Measurements from ENCODE around the gene RSRC1.

The RSRC1 gene

DNA sequence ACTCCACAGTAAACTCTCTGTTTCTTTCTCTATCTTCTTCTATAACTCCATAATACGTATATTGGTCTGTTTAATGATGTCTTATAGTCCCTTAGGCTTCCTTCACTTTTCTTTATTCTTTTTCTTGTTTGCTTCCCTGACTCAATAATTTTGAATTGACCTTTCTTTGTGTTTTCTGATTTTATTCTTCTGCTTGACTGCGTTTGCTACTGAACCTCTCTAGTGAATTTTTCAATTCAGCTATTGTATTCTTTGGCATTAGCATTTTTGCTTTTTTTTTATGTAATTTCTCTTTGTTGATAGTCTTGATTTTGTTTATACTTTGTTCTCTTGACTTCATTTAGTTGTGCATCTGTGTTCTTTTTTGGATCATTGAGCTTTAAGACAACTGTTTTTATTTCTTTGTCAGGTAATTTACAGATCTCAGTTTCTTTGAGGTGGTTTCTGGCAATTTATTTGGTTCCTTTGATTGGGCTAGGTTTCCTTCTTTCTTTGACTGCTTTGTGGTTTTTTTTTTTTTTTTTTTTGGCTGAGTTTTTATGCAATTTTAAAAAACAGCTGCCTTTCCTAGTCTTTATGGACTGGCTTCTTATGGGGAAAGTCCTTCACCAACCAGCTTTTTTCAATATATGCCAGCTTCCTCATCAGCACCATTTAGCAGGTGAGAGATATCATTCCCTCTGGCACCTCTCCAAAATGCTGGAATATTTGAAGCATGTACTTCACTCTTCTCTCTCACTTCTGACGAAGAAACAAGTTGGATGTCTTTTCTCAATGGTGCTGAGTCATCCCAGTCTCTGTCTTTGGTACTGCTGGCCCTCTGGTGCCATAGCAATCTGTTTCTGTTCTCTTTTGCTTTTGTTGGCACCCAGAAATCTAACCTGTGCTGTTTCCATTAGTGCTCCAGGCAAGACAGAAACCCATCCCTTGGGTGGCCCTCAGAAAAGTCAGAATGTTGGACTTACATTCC lies 17.6 kb downstream of the RSRC1 start:
- H3K4me3 ChIP-seq (ENCODE audit: low read depth, low read length), result no peak overlapping the region

DNA sequence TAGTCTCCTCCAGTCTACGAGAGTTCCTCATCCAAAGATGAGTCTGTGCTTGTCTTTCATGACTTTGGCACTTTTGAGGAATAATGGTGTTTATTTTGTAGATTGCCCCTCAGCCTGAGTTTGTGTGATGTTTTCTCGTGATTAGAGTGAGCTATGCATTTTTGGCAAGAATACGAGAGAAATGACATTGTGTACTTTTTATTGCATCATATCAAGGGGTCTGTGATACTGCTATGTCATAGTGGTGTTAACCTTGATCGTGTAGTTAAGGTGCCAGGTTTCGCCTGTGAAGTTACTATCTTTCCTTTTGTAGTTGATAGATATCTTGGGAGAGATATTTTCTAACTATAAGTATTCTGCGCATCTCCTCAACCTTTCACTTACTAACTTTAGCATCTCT lies 18.9 kb downstream of the RSRC1 start:
- no peak overlapping the region for H3K4me3 ChIP-seq (ENCODE audit: low read depth, low read length)

DNA sequence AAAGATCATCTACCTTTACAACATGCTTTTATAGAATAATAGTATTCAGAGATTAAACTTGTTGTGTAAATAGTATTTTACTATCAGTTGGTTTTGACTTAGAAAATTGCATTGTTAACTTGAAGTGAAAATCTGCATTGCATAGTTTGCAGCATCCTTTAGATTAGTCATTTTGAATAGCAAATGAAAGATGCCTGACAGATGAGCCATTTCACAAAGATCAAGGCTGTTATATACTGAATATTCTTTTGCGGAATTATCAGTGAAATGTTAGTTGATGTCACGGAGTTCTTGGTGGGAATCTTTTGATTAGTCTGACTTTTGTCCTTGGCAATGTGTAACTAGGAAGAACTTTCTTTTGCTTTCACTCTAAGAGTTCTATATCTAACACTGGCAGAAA lies 24.5 kb downstream of the RSRC1 start:
- H3K4me3 ChIP-seq (ENCODE audit: low read depth, low read length), result no peak overlapping the region

DNA sequence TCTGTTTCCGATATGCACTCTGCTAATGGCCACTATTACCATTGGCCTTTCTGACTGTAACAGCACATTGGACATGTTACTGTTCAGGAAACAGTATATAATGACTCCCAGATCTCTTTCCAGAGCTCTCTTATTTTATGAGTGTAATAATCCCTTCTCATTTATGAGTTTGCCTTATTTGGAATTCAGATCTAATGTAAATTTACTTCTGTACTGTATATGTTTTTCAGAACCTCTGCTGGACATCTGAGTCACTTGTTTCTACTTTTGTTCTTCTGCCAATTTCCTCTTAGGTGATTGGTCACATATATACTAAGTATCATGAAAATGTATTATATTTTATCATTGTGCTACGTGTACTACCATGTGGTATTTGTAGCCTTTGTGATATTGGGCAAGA lies 30.5 kb downstream of the RSRC1 start:
- H3K4me3 ChIP-seq (ENCODE audit: low read depth, low read length), result no peak overlapping the region

DNA sequence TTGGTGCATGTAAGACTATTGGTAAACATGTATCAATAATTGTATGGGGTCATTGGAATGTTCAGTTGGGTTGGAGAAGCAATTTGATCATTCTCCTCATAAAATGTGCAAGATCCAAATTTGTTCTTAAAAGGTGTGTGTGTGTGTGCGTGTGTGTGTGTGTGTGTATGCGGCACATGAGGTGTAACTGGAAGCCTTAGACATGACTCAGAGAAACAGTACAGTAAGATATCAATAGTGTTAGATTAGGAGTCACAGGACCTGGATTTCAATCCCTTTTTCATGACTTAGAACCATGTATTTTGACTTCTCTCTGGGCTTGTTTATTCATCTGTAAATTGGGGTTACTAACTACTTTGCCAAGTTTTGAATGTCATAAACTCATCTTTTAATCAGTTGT lies 38.3 kb downstream of the RSRC1 start:
- no peak overlapping the region for H3K4me3 ChIP-seq (ENCODE audit: low read depth, low read length)

DNA sequence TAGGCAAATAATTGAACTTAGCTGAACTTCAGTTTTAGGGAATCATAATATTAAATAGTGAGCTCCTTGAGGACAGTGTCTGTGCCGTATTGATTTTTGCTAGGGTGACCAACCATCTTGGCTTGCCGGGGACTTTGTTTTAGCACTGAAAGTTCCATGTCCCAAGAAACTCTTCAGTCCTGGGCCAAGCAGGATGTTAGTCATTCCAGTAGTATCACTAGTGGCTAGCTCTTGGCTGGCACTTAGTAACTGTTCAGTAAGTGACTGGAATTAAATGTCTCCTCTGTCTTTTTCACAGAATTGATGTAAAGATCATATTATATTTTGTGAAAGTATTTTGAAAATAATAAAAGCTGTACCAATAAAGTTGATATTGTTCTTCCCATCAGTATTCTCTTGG lies 42.3 kb downstream of the RSRC1 start:
- H3K4me3 ChIP-seq (ENCODE audit: low read depth, low read length), result no peak overlapping the region

DNA sequence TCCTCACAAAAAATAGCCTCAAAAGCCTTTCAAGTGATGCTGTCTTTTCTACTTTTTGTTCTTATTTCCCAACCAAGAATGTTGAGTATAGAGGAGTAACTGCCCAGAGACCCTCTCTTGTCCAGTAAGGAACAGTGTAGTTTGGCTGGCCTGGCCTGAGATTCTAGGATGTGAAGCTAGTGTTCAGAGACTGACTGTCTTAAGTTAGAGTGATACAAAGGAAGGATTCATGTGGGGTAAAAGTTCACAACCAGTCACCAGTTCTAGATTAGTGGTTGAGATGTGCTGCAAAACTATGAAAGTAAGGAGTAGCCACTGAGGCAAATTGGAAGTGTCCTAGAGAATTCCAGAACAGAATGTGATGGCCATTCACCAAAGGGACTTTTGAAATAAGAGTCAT lies 49.1 kb downstream of the RSRC1 start:
- no peak overlapping the region for H3K4me3 ChIP-seq (ENCODE audit: low read depth, low read length)

DNA sequence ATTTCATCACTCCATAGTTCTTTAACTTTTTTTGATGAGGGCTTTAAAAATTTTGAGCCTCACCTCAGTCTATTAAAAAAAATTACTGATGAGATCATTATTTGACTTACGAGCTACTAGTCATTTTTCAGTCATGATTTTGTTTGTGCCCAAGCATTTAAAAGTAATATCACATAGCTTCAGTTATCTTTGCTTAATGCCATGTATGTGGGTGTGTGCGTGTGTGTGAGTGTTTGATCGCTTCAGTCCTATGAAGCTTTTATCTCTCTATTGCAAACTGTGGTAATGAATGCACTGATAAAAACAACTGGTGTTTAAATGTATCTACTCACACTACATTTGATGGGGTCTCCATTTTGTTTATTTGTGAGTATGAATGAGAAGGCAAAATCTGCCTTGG lies 49.8 kb downstream of the RSRC1 start:
- no peak overlapping the region for H3K4me3 ChIP-seq (ENCODE audit: low read depth, low read length)

DNA sequence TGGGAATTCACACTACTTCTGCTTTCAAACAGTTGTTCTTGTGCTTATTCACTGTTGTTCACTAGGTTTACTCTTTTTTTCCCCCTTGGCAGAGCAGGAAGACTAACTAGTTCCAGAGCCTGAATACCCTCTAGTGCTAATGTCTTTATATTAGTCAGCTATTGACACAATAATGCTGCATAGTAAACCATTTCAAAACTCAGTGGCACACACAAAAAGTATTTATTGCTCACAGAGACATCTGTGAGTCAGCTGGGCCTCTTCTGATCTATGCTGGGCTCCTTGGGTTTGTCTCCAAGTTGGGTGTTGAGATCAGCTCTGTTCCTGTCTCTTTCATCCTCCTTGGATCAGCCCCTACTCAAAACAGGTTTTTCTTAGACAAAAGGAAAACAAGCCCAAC lies 51.1 kb downstream of the RSRC1 start:
- no peak overlapping the region for H3K4me3 ChIP-seq (ENCODE audit: low read depth, low read length)

DNA sequence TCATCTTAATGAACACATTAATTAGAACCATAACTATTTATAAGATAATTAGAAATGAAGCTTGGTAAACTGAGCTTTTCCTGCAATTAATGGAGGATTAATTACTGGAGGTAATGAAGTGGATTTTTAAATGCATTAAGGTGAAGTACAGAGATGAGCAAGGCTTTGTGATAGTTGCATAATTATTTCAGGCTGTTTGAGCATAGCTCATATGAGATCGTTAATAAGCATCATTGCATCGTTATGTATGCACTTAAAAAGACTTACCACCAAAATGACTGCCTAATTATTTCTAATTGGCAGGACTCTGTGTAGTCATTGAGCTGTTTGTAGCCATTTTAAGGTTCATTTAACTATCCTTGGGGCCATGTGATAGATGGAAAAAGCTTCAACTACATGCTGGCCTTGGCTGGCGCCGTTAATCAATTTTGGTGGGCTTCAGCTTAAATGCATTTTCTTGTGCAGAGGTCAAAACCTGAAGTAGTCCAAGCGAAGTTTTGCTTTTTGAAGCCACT lies 55.3 kb downstream of the RSRC1 start:
- H3K4me3 ChIP-seq (ENCODE audit: low read depth, low read length), result no peak overlapping the region

DNA sequence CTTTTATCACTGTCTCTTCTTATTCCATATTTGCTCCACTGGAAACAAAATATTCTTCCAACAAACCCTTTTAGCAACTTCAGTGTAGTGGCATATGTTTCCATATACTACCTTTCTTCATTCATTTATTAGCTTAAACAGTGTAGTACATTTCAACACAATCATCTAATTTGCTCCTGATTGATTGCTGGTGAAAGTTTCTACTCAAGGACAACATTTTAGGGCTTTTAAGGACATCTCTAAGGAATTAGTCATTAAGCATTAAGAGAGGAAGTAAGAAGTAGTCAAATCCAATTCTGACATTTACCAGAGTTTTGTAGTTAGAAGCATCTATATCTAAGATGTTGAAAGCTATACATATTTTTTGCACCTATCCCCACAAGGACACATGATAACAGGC lies 55.8 kb downstream of the RSRC1 start:
- no peak overlapping the region for H3K4me3 ChIP-seq (ENCODE audit: low read depth, low read length)

DNA sequence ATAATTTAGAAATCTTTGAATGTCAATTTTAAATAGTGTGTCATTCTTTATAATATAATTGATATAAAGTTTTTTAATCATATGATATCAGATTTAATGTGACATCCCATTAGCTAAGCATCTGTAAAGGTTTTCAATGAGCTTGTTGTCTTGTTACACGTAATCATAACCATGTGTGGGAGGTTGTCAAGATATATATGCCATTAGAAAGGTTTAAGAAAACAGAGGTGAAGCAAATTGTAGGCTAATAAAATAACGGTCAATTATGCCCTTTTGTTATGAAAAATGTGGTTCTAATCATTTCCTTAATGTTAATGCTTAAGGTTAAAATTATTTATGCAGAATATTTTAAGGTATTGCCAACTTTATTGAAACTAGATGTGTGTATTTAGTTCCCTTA lies 56.3 kb downstream of the RSRC1 start:
- no peak overlapping the region for H3K4me3 ChIP-seq (ENCODE audit: low read depth, low read length)

DNA sequence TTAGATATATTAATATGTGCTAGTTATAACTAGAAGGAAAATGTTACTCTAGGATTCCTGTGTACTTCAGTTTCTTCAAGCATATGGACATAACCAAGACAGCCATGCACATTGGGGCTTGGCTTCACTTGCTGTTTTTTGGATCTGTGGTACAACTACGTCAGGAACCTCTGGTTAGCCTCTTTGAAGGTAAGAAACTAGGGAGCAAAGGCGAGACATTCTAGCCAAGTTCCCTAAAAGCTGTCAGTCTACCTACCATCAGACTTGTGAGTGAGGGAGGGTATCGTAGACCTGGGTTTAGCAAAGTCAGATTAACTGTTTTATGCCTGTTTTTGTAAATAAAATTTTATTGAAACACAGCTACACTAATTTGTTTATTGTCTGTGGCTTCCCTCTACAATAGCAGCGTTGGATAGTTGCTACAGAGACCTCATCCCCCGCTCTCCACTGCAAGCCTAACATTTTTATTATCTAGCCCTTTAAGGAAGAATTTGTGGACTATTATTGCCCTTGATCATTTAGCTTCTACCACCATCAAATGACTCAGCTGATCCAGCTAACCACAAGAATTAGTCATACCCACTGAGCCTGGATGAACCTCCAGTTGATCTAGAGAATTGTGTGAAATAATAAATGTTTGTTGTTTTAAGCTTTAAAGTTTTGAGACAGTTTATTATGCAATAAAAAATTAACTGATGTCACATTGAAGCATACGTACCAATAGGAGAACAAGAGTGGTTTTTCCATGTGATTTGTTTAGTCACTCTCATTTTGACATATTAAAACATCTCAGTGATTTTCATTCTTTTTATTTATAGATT lies 58.1 kb downstream of the RSRC1 start:
- no peak overlapping the region for H3K4me3 ChIP-seq (ENCODE audit: low read depth, low read length)

DNA sequence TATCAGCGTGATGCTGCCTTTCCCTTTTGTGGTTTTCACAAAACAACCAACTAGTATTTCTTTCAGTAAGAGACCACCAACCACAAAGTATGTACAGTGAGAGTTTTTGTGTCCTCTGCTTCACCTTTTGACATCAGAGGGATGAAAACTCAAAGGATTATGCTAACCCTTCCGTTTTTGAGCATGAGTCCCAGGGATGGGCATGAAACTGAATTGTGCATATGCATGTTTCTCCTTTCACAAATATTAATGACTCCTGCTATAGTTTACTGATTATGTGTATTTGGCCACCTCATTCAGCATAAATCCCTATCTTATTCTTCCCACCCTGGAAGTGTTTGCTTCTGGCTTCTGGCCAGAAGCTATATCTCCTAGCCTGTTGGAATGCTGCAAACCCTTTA lies 59.2 kb downstream of the RSRC1 start:
- H3K4me3 ChIP-seq (ENCODE audit: low read depth, low read length), result no peak overlapping the region

DNA sequence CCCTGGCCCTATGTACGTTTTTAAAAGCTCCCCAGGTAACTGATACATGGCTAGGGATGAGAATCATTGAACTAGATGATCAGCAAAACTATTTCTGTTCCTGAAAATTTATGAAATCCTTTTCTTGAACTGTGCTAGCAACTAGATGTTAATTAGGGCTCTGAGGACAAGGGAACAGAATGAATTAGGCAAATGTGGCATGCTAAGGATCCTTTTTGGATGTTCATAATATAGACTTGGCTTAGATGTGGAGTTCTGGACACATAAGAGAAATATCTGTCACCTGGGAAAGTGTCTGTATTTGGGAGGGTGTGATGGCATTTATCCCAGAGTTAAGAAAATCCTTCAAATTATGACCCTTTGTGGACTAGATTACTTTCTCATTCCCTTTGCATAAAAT lies 71.2 kb downstream of the RSRC1 start:
- no peak overlapping the region for H3K4me3 ChIP-seq (ENCODE audit: low read depth, low read length)

DNA sequence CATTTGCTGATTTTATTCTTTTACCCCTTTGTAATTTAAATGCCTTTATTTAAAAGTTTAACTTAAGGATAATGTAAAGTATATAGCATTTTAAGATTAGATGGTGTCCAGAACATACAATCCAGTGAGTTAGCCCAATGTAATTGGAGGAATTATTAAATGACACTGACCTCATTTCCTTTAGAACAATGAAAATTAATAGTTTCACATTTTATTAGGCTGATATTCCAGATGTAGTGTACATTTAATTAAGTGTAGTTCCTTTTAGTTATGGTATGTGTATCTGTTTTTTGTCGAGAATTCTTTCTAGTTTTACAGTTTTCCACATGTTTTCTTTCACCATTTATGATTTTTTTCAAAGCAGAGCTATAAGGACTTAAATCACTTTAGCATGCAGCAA lies 75.8 kb downstream of the RSRC1 start:
- H3K4me3 ChIP-seq (ENCODE audit: low read depth, low read length), result no peak overlapping the region

DNA sequence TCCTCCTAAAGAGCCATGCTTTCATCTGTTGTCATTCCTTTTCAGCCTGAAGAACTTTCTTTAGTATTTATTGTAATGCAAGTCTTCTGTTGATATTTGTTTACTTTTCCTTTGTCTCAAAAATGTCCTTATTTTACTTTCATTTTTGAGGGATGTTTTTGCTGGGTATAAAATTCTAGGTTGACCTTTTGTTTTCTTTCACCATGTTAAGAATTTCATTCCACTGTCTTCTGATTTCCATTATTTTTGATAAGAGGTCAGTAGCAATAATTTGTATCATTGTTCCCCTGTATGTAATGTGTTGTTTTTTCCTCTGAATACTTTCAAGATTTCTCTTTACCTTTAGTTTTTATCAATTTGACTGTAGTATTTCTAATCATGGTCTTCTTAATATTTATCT lies 91.1 kb downstream of the RSRC1 start:
- no peak overlapping the region for H3K4me3 ChIP-seq (ENCODE audit: low read depth, low read length)

DNA sequence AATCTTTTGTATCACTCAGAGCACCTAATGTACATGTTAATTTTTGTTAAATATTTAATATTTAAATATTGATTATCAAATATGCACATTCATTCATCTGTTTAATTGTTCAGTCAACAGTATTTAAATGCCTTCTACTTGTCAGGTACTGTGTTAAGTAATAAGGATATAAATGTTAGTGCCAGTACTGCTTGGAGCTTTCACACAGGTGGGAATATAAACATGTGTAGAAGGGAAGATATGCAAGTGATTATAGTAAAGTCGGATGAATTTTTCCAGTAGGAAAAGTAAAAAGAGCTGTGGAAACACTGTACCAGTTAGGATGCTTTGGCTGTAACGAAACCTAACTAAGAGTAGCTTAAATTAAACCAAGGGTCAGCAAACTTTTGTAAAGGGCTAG lies 95.4 kb downstream of the RSRC1 start:
- H3K4me3 ChIP-seq (ENCODE audit: low read depth, low read length), result no peak overlapping the region

DNA sequence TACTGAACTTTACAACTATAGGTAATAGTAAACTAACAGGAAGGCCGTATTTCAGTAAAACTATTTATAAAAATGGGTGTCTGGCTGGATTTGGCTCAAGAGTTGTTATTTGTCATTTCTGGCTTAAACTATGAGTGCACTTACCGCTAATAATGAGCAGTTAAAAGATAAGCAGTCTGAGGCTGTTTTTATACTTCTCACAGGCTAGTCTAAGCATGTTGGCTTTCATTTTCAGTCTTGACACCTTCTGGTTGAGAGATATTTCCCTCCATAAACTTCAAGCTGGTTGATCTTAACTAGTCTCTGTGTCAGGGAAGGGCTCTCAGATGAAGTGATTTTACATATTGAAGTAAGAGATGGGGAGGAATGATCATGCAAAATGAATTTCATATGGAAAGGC lies 96.1 kb downstream of the RSRC1 start:
- H3K4me3 ChIP-seq (ENCODE audit: low read depth, low read length), result no peak overlapping the region

DNA sequence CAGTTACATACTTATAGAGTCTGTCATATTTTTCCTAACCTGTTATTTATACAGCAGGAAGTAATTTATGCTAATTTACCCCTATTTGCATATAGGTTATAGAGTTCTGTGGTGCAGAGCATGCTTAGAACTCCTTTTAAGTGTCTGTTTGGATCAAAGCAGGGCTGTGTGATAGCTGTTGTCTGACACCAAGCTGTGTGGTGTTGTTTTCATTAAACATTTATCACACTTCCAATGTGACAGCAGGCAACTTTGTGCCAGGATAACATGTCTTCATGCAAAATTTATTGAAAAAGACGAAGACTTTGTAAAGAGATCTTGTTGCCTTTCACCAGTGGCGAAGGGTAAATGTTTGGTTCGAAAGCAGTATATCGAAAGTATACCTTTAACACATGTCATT lies 100.2 kb downstream of the RSRC1 start:
- no peak overlapping the region for H3K4me3 ChIP-seq (ENCODE audit: low read depth, low read length)

DNA sequence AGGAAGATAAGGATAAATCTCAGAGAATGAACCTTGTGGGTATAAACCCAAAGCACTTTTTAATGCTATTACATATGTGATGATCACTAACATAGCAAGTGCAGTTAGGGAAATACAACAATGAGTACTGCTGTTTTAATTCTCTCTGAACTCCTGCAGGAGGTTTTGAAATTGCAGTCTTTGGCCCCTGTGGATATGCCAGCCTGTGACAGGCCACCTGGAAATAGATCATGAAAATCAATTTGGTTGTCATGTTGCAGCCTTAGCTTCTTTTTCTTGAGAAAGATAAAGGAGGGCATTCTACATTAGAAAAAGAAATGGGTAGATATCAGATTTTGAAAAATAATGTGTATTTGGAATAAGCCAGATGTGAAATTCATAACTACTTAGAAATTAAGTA lies 103.6 kb downstream of the RSRC1 start:
- H3K4me3 ChIP-seq (ENCODE audit: low read depth, low read length), result no peak overlapping the region

DNA sequence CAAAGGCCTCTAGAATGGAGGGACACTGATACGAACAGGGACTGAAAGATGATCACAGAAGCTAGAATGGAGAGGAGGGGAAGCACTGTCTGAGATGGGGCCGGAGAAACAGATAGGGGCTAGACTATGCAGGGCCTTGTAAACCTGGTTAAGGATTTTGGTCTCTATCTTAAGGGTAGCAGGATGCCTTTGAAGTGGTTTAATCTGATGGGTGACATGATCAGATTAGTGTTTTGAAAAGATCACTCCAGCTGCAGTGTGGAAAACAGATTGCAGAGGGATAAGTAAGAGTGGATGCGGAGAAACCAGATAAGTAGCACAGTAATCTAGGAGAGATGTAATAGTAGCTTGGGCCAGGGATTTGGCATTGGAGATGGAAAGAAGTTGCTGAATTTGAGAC lies 108.1 kb downstream of the RSRC1 start:
- no peak overlapping the region for H3K4me3 ChIP-seq (ENCODE audit: low read depth, low read length)

Data from iPS-11a (cell line).